PC-3 (cell line): ENCODE data around the gene TBC1D25. TPM values are rescaled to one million over a fixed set of nuclear protein-coding genes. Genes with fewer than 3 reads are reported as not detected.

Source experiments
- ATAC-seq: fragments of 200-7000 bp; cut with Tn5 transposase; 2 replicates; pipeline ENCODE4 v1.9.1; 2020; ENCODE audit warnings: mild to moderate bottlenecking, moderate library complexity
- BruUV-seq: library from RNA; stranded (reverse); fragments of 400-500 nt; replicated peaks from 2 replicates; lab custom pipeline; 2021; lab: Mats Ljungman, UMichigan
- CTCF ChIA-PET: fragments of 300-600 bp; sonication (Branson Sonifier 250); formaldehyde crosslinking; loops from one replicate; lab custom pipeline; 2022; ENCODE audit warnings: antibody characterized with exemption; lab: Charles Lee
- POLR2A ChIA-PET: fragments of 300-600 bp; sonication (Branson Sonifier 250); formaldehyde crosslinking; loops from one replicate; lab custom pipeline; 2022; ENCODE audit warnings: antibody characterized with exemption; ENCODE audit not compliant: unreplicated experiment; lab: Charles Lee
- DNase-seq: peaks from one replicate; pipeline ENCODE4 v3.0.0-alpha.2; 2015
- H2AFZ ChIP-seq: fragments of 300-600 bp; sonication (generic); 2 replicates; pipeline ENCODE4 v1.6.0; 2016; ENCODE audit warnings: antibody characterized with exemption, low read length
- H3F3A ChIP-seq: fragments of 300-600 bp; sonication (generic); one replicate; pipeline ENCODE4 v1.6.0; 2017; ENCODE audit warnings: antibody characterized with exemption, low read length, control low read depth, mild to moderate bottlenecking; ENCODE audit not compliant: unreplicated experiment
- H3K27ac ChIP-seq: fragments of 300-600 bp; sonication (generic); 2 replicates; pipeline ENCODE4 v1.5.1; 2016; ENCODE audit warnings: mild to moderate bottlenecking, low read length
- H3K27me3 ChIP-seq: fragments of 300-600 bp; sonication (generic); 2 replicates; pipeline ENCODE4 v1.6.1; 2016; ENCODE audit warnings: low read length, mixed read lengths
- H3K36me3 ChIP-seq: fragments of 300-600 bp; sonication (generic); 2 replicates; pipeline ENCODE4 v1.6.1; 2016; ENCODE audit warnings: low read depth, mixed run types, low read length, mixed read lengths
- H3K4me1 ChIP-seq: fragments of 300-600 bp; sonication (generic); 2 replicates; pipeline ENCODE4 v1.5.1; 2016; ENCODE audit warnings: low read length; ENCODE audit not compliant: insufficient read depth
- H3K4me2 ChIP-seq: fragments of 300-600 bp; sonication (generic); 2 replicates; pipeline ENCODE4 v1.6.0; 2016; ENCODE audit warnings: low read length
- H3K4me3 ChIP-seq: fragments of 300-600 bp; sonication (generic); 2 replicates; pipeline ENCODE4 v1.5.1; 2016; ENCODE audit warnings: mild to moderate bottlenecking, low read length, mixed read lengths
- H3K79me2 ChIP-seq: fragments of 300-600 bp; sonication (generic); 2 replicates; pipeline ENCODE4 v1.6.1; 2017; ENCODE audit warnings: low read length, mixed read lengths
- H3K9ac ChIP-seq: fragments of 300-600 bp; sonication (generic); 2 replicates; pipeline ENCODE4 v1.6.0; 2016; ENCODE audit warnings: mild to moderate bottlenecking, low read length
- H3K9me2 ChIP-seq: fragments of 300-600 bp; sonication (generic); replicated peaks from 2 replicates; pipeline ENCODE4 v1.6.1; 2016; ENCODE audit warnings: mixed run types, low read length, mixed read lengths
- H3K9me3 ChIP-seq: fragments of 300-600 bp; sonication (generic); 2 replicates; pipeline ENCODE4 v1.6.1; 2016; ENCODE audit warnings: low read length, mixed read lengths
- H4K20me1 ChIP-seq: fragments of 300-600 bp; sonication (generic); 2 replicates; pipeline ENCODE4 v1.6.1; 2016; ENCODE audit warnings: low read length, mixed read lengths
- CTCF ChIP-seq: fragments of 300-600 bp; sonication (generic); conservative IDR thresholded peaks from 2 replicates; pipeline ENCODE4 v1.5.1; 2017; ENCODE audit warnings: antibody characterized with exemption, low read depth, mild to moderate bottlenecking, low read length
- EZH2 ChIP-seq: fragments of 300-600 bp; sonication (generic); IDR thresholded peaks from one replicate; pipeline ENCODE4 v1.6.1; 2017; ENCODE audit warnings: antibody characterized with exemption, mild to moderate bottlenecking, low read length; ENCODE audit not compliant: unreplicated experiment
- EZH2phosphoT487 ChIP-seq: fragments of 300-600 bp; sonication (generic); IDR thresholded peaks from 2 replicates; pipeline ENCODE4 v1.6.1; 2018; ENCODE audit warnings: mild to moderate bottlenecking, antibody characterized with exemption, low read length, borderline replicate concordance
- intact Hi-C: fragments of 100-400 bp; cut with micrococcal nuclease; formaldehyde crosslinking; loops from 2 replicates; pipeline ENCODE4 v1.9.0; 2023
- total RNA-seq: library from RNA; depleted of rRNA; stranded (reverse); fragments of >200 nt; gene quantifications from 2 replicates; pipeline ENCODE4 v1.2.3, GENCODE V29; 2014

The TBC1D25 gene
- total RNA-seq, 1 experiment from 2014 or later: 11.3 TPM

- ChIA-PET POLR2A (no interaction called here), CTCF (no interaction called here)
- no peak overlapping the region for H3K4me3 ChIP-seq
- intact Hi-C loops: no loop called here
- TF ChIP-seq CTCF (no peak), EZH2 (no peak), EZH2phosphoT487 (no peak)
- H3K4me1 ChIP-seq: peaks cover 15% of the 10 kb centered on the region
- H3K9me2 ChIP-seq: no peaks in the 10 kb centered on the region
- no peaks in the 10 kb centered on the region for H3K36me3 ChIP-seq
- no peaks in the 10 kb centered on the region for H3K27me3 ChIP-seq
- no TSS peak for BruUV-seq
- H2AFZ ChIP-seq: no peak overlapping the region
- H3K4me2 ChIP-seq: peak overlapping the region; percentile 48
- peak; percentile 86 for DNase-seq
- peak overlapping the region; percentile 90 for H3K27ac ChIP-seq
- H3K9me3 ChIP-seq: no peaks in the 10 kb centered on the region
- no peaks in the 10 kb centered on the region for H3K79me2 ChIP-seq
- no peaks in the 10 kb centered on the region for H4K20me1 ChIP-seq
- no peak overlapping the region; the same call in 1 of the 2 replicates for H3K9ac ChIP-seq
- peaks cover 8% of the 10 kb centered on the region for H3F3A ChIP-seq
- peak; percentile 92 for ATAC-seq
Observed at GRCh38 chrX:48498374-48498809, 41.1 kb upstream of the TBC1D25 start.

GRCh38 chrX:48504261-48504660 is 35.3 kb upstream of the TBC1D25 start:
- peaks cover 11% of the 10 kb centered on the region; the same call in 1 of the 2 replicates for H3K79me2 ChIP-seq
- H3K27me3 ChIP-seq: no peaks in the 10 kb centered on the region
- H3K4me2 ChIP-seq: no peak overlapping the region
- no peak overlapping the region for H3K27ac ChIP-seq
- TF ChIP-seq EZH2: no peak
- TF ChIP-seq CTCF: no peak
- no peak for TF ChIP-seq EZH2phosphoT487
- DNase-seq (no peak), ATAC-seq (no peak)
- POLR2A ChIA-PET: no interaction called here
- H3K4me3 ChIP-seq: no peak overlapping the region
- BruUV-seq: no TSS peak
- intact Hi-C loops: no loop called here
- H3K9ac ChIP-seq: no peak overlapping the region
- H4K20me1 ChIP-seq: no peaks in the 10 kb centered on the region
- CTCF ChIA-PET: no interaction called here
- H3K4me1 ChIP-seq: peaks cover 4% of the 10 kb centered on the region; the same call in 1 of the 2 replicates
- no peaks in the 10 kb centered on the region for H3F3A ChIP-seq
- H3K9me3 ChIP-seq: no peaks in the 10 kb centered on the region
- no peak overlapping the region for H2AFZ ChIP-seq
- no peaks in the 10 kb centered on the region for H3K9me2 ChIP-seq
- H3K36me3 ChIP-seq: no peaks in the 10 kb centered on the region

GRCh38 chrX:48505481-48505880 is 34.0 kb upstream of the TBC1D25 start:
- POLR2A ChIA-PET: no interaction called here
- ATAC-seq (no peak), DNase-seq (no peak)
- Histone ChIP-seq H3K36me3 (no peaks in the 10 kb centered on the region), H4K20me1 (no peaks in the 10 kb centered on the region), H3K4me3 (no peak overlapping the region), H3F3A (no peaks in the 10 kb centered on the region), H3K9ac (no peak overlapping the region), H3K9me2 (no peaks in the 10 kb centered on the region), H3K4me2 (no peak overlapping the region), H3K9me3 (no peaks in the 10 kb centered on the region), H3K79me2 (peaks cover 19% of the 10 kb centered on the region; the same call in 1 of the 2 replicates), H3K27ac (no peak overlapping the region), H3K27me3 (no peaks in the 10 kb centered on the region), H3K4me1 (peaks cover 11% of the 10 kb centered on the region; the same call in 1 of the 2 replicates), H2AFZ (no peak overlapping the region)
- BruUV-seq: no TSS peak
- CTCF ChIA-PET: interaction anchor here (0.6 kb wide), 1 partner anchor 11 kb away, joined by 3 read pairs; no protein-coding TSS in a partner anchor
- intact Hi-C loops: no loop called here
- TF ChIP-seq EZH2 (no peak), CTCF (no peak), EZH2phosphoT487 (no peak)
